Pancreas (tissue), 10 donors: ENCODE results near the gene TUBA4A. TPM values are rescaled to one million over a fixed set of nuclear protein-coding genes. Genes with fewer than 3 reads are reported as not detected.

Experiments
- ATAC-seq, 4 donors: fragments of 200-7000 bp; cut with Tn5 transposase; one replicate each; pipeline versions ENCODE4 v1.8.0 to v1.9.1; 2020; ENCODE audit warnings: mild to moderate bottlenecking in 4 of 4, moderate library complexity in 4 of 4
- DNase-seq, 6 donors: peaks; one replicate each; pipeline ENCODE4 v3.0.0-alpha.2; 2020
- FAIRE-seq: peaks from 2 replicates; lab custom pipeline; 2012; peaks lifted over from hg19 to GRCh38; lab: Jason Lieb, UNC
- H3K27ac ChIP-seq, 4 donors: fragments of 200-600 bp; sonication (generic); 1 replicate in 3 of 4; 2 replicates in 1 of 4; pipeline versions ENCODE4 v1.5.0 to v1.8.0; 2020
- H3K27me3 ChIP-seq, 4 donors: fragments of 200-600 bp; one replicate each; pipeline ENCODE4 v1.8.0; 2021
- H3K36me3 ChIP-seq, 3 donors: fragments of 200-600 bp; sonication (generic) in 1 of 3; one replicate each; pipeline versions ENCODE4 v1.5.0 to v1.8.0; 2020 to 2021
- H3K4me1 ChIP-seq, 3 donors: fragments of 200-600 bp; one replicate each; pipeline ENCODE4 v1.8.0; 2021
- H3K4me3 ChIP-seq, 4 donors: fragments of 200-600 bp; sonication (generic) in 2 of 4; one replicate each; pipeline versions ENCODE4 v1.5.0 to v1.8.0; 2020 to 2021
- H3K9me3 ChIP-seq, 4 donors: fragments of 200-600 bp; one replicate each; pipeline ENCODE4 v1.8.0; 2021
- CTCF ChIP-seq, 4 donors: fragments of 200-600 bp; sonication (generic) in 3 of 4; IDR thresholded peaks; one replicate each; pipeline versions ENCODE4 v1.5.0 to v1.8.0; 2021; ENCODE audit warnings: antibody characterized with exemption in 4 of 4
- WGBS, 2 donors: extraction: QIAGEN DNeasy Blood & Tissue Kit; methylation state at CpG; one replicate each; pipeline ENCODE4 v1.1.7; 2013; 5-methylcytosine and 5-hydroxymethylcytosine counted together
- intact Hi-C, 3 donors: fragments of 100-400 bp; cut with DNase I; formaldehyde crosslinking; loops; one replicate each; pipeline versions ENCODE4 v1.11.1 to v1.14.2; 2022
- polyA plus RNA-seq, 2 donors: library from polyadenylated mRNA; stranded (reverse); fragments of 200-250 nt; gene quantifications; one replicate each; pipeline ENCODE4 v1.2.3, GENCODE V29; 2013
- total RNA-seq, 6 donors: library from RNA; stranded (reverse); fragmentation: NEBNext Ultra II Directional in 4 of 6; extraction: Animal tissue kit (Norgen Biotek cat#: 25700) in 4 of 6; gene quantifications; one replicate each; pipeline versions ENCODE4 v1.2.1 to v1.2.4, GENCODE V29; 2021 to 2023
- donor health status: healthy with polysubstance abuse.
- donor health status: DM: no; HTN: no; CAD: no; lungs with moderate emphysema.
- donor health status: DM: no; HTN: no; CAD: no.
- donor health status: control.
- donor health status: control.
- donor health status: Bipolar disorder and iron deficiency.
- donor health status: DM: yes; HTN: yes; CAD: no.
- donor health status: DM: no; HTN: no; CAD: no.
- donor health status: DM: no; HTN: no; CAD: no.
- donor health status: DM: yes; HTN: yes; CAD: no.

The TUBA4A gene
- total and polyA plus RNA-seq, 8 donors, result 12.2 to 51.5 (median 14.7) TPM

GRCh38 chr2:219272356-219272755 lies 18.6 kb upstream of the TUBA4A start:
- Histone ChIP-seq H3K27ac (no peak overlapping the region), H3K36me3 (no peaks in the 10 kb centered on the region), H3K4me3 (no peak overlapping the region), H3K27me3 (no peaks in the 10 kb centered on the region), H3K4me1 (no peaks in the 10 kb centered on the region), H3K9me3 (no peaks in the 10 kb centered on the region)
- intact Hi-C loops, result no loop called here
- no peak for FAIRE-seq
- no peak for ATAC-seq
- 73 to 85% methylated on average over 4 of the region's 4 CpGs for WGBS, 2 donors
- DNase-seq, result no peak
- TF ChIP-seq CTCF (IDR thresholded peaks at IDR 0.05), result no peak

- DNase-seq, result no peak
- intact Hi-C loops, result no loop called here
- no peak for FAIRE-seq
These were observed 17.3 kb upstream of the TUBA4A start for GRCh38 chr2:219271021-219271420.

GRCh38 chr2:219270055-219270372 lies 16.3 kb upstream of the TUBA4A start:
- WGBS, 2 donors, result 78 to 90% methylated on average over 5 of the region's 5 CpGs
- DNase-seq, result no peak
- Histone ChIP-seq H3K36me3 (no peaks in the 10 kb centered on the region), H3K27me3 (no peaks in the 10 kb centered on the region), H3K4me1 (no peaks in the 10 kb centered on the region), H3K27ac (no peak overlapping the region), H3K4me3 (no peak overlapping the region), H3K9me3 (no peaks in the 10 kb centered on the region)
- intact Hi-C loops, result no loop called here
- no peak for FAIRE-seq
- no peak for TF ChIP-seq CTCF (IDR thresholded peaks at IDR 0.05)
- ATAC-seq, result no peak

More at GRCh38 chr2:219271021-219271420, 17.3 kb upstream of the TUBA4A start:
- ATAC-seq, result no peak
- WGBS, 2 donors, result 70 to 74% methylated on average over 2 of the region's 2 CpGs
- Histone ChIP-seq H3K4me1 (no peaks in the 10 kb centered on the region), H3K4me3 (no peak overlapping the region), H3K27ac (no peak overlapping the region), H3K36me3 (no peaks in the 10 kb centered on the region), H3K27me3 (no peaks in the 10 kb centered on the region), H3K9me3 (no peaks in the 10 kb centered on the region)
- TF ChIP-seq CTCF (IDR thresholded peaks at IDR 0.05), result no peak

GRCh38 chr2:219269362-219270054 lies 15.8 kb upstream of the TUBA4A start:
- WGBS, 2 donors, result 33 to 34% methylated on average over 8 of the region's 8 CpGs
- Histone ChIP-seq H3K27ac (no peak overlapping the region), H3K36me3 (no peaks in the 10 kb centered on the region), H3K27me3 (no peaks in the 10 kb centered on the region), H3K9me3 (no peaks in the 10 kb centered on the region), H3K4me1 (no peaks in the 10 kb centered on the region), H3K4me3 (no peak overlapping the region)
- no peak for TF ChIP-seq CTCF (IDR thresholded peaks at IDR 0.05)
- DNase-seq, result peak; percentile 56 to 76 (median 68)
- no peak for FAIRE-seq
- intact Hi-C loops, result no loop called here
- peak; percentile 72 to 91 (median 72) for ATAC-seq

- no peak for ATAC-seq
- H3K27ac ChIP-seq, result no peak overlapping the region
- H3K4me1 ChIP-seq, result no peaks in the 10 kb centered on the region
- no peak for FAIRE-seq
- no peak for TF ChIP-seq CTCF (IDR thresholded peaks at IDR 0.05)
- intact Hi-C loops, result no loop called here
- H3K9me3 ChIP-seq, result no peaks in the 10 kb centered on the region
- H3K4me3 ChIP-seq, result no peak overlapping the region
- H3K27me3 ChIP-seq, result no peaks in the 10 kb centered on the region
- no peaks in the 10 kb centered on the region for H3K36me3 ChIP-seq
- 85 to 86% methylated on average over 2 of the region's 2 CpGs for WGBS, 2 donors
- DNase-seq, result no peak
These were observed 14.6 kb upstream of the TUBA4A start for GRCh38 chr2:219268294-219268693.
